ENCODE data around the gene MTRF1L. TPM values are rescaled to one million over a fixed set of nuclear protein-coding genes. Genes with fewer than 3 reads are reported as not detected.
"Not testable (repeated sequence)": the region's sequence is repeated elsewhere in the genome, so short reads cannot be mapped to it uniquely, and the experiment has no call there.

The MTRF1L gene
- total RNA-seq, 1 experiment from 2014 or later = 29.0 TPM

- DNase-seq (ENCODE audit: low read depth, low spot score) = no peak
- in situ Hi-C loops (cut with HindIII; ENCODE audit: low pct_unique_long_range_greater_than_20kb, low sequenced_read_pairs) = no loop called here
Measured at GRCh38 chr6:152980656-152981055, 21.9 kb downstream of the MTRF1L start.

- in situ Hi-C loops (cut with HindIII; ENCODE audit: low pct_unique_long_range_greater_than_20kb, low sequenced_read_pairs) = no loop called here
- no peak for DNase-seq (ENCODE audit: low read depth, low spot score)
Measured at GRCh38 chr6:152979116-152979515, 23.4 kb downstream of the MTRF1L start.

DNA sequence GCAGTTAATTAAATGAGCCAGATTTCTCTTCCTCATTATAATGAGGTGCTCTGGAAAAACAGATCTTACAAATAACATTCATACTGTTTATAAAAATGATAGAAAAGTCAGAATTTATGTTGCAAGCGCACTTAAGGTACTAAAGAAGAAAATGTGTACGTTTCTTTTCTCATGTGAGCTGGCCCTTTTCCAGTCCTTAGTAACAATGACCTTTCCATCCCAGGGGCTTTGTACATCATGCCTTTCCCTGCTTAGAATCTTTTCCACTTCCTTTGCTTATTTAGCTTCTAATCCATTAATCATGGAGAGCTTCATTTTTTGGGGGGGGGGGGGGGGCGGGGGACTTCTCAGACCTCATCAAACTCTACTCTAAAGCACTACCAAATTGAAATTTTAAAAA lies 24.5 kb downstream of the MTRF1L start:
- DNase-seq (ENCODE audit: low read depth, low spot score) = no peak
- in situ Hi-C loops (cut with HindIII; ENCODE audit: low pct_unique_long_range_greater_than_20kb, low sequenced_read_pairs) = no loop called here

DNA sequence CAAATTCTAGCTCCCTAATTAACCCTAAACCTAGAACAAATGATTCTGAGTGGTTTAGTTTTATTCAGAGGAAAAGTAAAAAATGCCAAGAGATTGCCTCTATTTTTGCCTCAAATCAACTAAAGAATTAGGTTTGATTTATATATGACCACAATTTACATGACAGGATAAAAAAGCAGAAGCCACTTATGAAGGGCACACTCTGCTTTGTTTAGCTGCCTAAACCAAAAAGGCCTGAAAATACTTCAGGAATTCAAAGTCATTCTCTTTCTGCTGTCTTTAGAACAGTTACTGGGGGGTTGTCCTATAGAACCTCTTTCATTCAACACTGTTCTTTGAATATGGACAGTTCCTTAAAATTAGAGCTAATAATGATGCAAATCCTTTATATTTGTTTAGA lies 25.0 kb downstream of the MTRF1L start:
- DNase-seq (ENCODE audit: low read depth, low spot score) = no peak
- in situ Hi-C loops (cut with HindIII; ENCODE audit: low pct_unique_long_range_greater_than_20kb, low sequenced_read_pairs) = no loop called here

GRCh38 chr6:152976749-152977148 lies 25.8 kb downstream of the MTRF1L start:
- DNase-seq (ENCODE audit: low read depth, low spot score) = peak; percentile 47
- in situ Hi-C loops (cut with HindIII; ENCODE audit: low pct_unique_long_range_greater_than_20kb, low sequenced_read_pairs) = no loop called here

DNA sequence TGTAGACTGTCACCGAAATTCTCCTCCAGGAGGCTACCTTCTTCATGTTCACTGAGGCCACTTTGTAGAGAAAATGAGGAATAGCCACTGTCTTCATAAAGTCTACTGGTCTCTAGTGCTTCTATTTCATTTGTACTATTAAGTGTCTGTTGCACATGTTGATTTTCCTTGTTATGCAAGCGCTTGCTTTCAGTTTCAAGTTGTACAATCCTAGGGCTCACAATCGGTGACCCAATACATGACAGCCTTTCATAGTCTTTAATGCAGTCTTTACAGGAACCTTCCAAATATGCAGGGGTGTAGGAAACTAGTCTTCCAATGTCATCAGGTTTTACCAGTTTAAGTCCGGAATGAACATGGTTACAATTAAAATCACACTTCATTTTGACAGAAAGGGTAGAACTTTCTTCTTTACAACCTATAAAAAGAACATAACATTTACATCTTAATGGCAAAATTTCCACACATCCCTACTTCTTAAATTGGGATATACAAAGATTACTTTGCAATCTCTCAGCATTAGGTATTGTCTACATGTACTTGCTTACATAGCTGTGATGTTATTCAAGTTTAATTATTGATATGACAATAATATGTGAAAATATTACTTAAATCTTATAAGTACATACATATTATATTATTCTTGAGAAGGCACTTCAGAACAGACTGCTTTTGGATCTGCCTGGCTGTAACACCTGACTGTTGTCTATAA lies 27.1 kb downstream of the MTRF1L start:
- in situ Hi-C loops (cut with HindIII; ENCODE audit: low pct_unique_long_range_greater_than_20kb, low sequenced_read_pairs) = no loop called here

GRCh38 chr6:152973916-152974315 lies 28.6 kb downstream of the MTRF1L start:
- in situ Hi-C loops (cut with HindIII; ENCODE audit: low pct_unique_long_range_greater_than_20kb, low sequenced_read_pairs) = no loop called here
- no peak for DNase-seq (ENCODE audit: low read depth, low spot score)

More for the DNA sequence above, 27.1 kb downstream of the MTRF1L start:
- DNase-seq (ENCODE audit: low read depth, low spot score) = no peak

- in situ Hi-C loops (cut with HindIII; ENCODE audit: low pct_unique_long_range_greater_than_20kb, low sequenced_read_pairs) = no loop called here
- no peak for DNase-seq (ENCODE audit: low read depth, low spot score)
Measured at GRCh38 chr6:152969688-152970418, 32.7 kb downstream of the MTRF1L start.

- DNase-seq (ENCODE audit: low read depth, low spot score); in situ Hi-C loops (cut with HindIII; ENCODE audit: low pct_unique_long_range_greater_than_20kb, low sequenced_read_pairs): not testable (repeated sequence)
Measured at GRCh38 chr6:152966168-152966894, 36.2 kb downstream of the MTRF1L start.

DNA sequence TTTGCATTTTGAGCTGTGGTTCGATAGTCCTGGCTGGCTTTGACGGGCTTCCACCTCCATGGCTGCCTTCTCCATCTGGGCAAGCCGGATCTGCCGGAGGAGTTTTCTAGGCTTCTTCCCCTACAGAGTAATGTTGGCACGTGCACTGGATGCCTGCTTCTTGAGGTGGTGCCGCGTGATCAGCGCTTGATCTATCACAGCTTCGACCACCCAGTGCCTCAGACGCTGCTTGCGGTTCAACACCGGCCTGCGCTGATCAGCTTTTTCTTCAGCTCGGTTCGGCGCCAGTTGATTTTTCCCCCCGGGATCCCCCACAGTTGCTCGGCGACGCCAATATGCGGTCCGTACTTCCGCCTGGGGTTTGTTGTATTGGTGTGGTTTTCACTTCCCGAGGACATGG lies 43.2 kb downstream of the MTRF1L start:
- no peak for DNase-seq (ENCODE audit: low read depth, low spot score)
- in situ Hi-C loops (cut with HindIII; ENCODE audit: low pct_unique_long_range_greater_than_20kb, low sequenced_read_pairs) = no loop called here

GRCh38 chr6:152957796-152958195 lies 44.7 kb downstream of the MTRF1L start:
- in situ Hi-C loops (cut with HindIII; ENCODE audit: low pct_unique_long_range_greater_than_20kb, low sequenced_read_pairs) = no loop called here
- DNase-seq (ENCODE audit: low read depth, low spot score) = no peak

GRCh38 chr6:152954443-152954842 lies 48.1 kb downstream of the MTRF1L start:
- in situ Hi-C loops (cut with HindIII; ENCODE audit: low pct_unique_long_range_greater_than_20kb, low sequenced_read_pairs) = no loop called here

DNA sequence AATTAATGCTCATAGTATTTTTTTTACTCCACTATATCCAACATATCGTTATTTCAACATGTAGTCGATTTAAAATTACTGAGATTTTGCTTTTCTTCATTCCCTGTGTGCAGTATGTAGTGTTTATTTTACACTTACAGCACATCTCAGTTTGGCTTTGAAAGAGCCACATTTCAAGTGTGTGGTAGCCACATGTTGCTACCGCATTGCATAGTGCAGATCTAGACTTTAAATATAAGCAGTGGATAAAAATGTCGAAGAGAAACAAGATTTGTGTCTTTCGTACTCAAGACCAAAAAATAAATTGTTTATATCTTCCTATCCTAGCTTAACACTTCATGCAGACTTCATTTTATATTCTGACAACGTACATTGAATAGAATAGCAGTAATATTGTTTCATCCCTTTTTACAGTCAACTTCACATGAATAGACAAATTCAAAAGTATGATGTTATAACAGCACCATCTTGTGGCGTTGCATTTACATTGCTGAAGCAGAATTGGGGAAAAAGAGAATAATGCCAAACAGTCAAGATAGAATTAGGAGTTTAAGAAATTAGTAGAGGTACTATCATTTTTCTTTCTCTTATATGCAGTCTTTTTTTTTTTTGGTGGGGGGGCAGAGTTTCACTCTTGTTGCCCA lies 49.5 kb downstream of the MTRF1L start:
- peak; percentile 75 for DNase-seq (ENCODE audit: low read depth, low spot score)
- in situ Hi-C loops (cut with HindIII; ENCODE audit: low pct_unique_long_range_greater_than_20kb, low sequenced_read_pairs) = no loop called here

More at GRCh38 chr6:152954443-152954842, 48.1 kb downstream of the MTRF1L start:
- peak; percentile 20 for DNase-seq (ENCODE audit: low read depth, low spot score)

DNA sequence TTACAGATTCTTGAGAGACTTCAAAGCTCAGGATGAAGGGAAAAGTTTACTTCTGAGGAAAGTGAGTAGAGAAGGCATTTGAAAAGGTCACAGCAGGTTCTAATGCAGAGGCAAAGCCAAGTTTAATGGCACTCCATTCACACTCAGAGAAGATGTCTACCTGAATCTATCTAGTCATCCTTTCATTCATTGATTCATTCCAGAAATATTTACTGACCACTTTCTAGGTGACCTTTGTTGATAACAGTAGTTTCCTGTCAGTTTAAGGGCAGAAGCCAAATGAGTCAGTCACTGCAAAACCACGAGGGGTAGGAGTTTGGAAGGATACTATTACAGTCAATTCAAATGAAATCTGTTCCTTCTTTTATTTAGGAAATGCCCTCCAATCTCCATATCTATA lies 50.5 kb downstream of the MTRF1L start:
- DNase-seq (ENCODE audit: low read depth, low spot score) = peak; percentile 90
- in situ Hi-C loops (cut with HindIII; ENCODE audit: low pct_unique_long_range_greater_than_20kb, low sequenced_read_pairs) = no loop called here

GRCh38 chr6:152950240-152950639 lies 52.3 kb downstream of the MTRF1L start:
- in situ Hi-C loops (cut with HindIII; ENCODE audit: low pct_unique_long_range_greater_than_20kb, low sequenced_read_pairs) = no loop called here
- no peak for DNase-seq (ENCODE audit: low read depth, low spot score)

- peak; percentile 78 for DNase-seq (ENCODE audit: low read depth, low spot score)
- in situ Hi-C loops (cut with HindIII; ENCODE audit: low pct_unique_long_range_greater_than_20kb, low sequenced_read_pairs) = no loop called here
Measured at GRCh38 chr6:152948150-152948768, 54.2 kb downstream of the MTRF1L start.

- in situ Hi-C loops (cut with HindIII; ENCODE audit: low pct_unique_long_range_greater_than_20kb, low sequenced_read_pairs) = no loop called here
- DNase-seq (ENCODE audit: low read depth, low spot score) = no peak
Measured at GRCh38 chr6:152946995-152947394, 55.5 kb downstream of the MTRF1L start.

GRCh38 chr6:152946484-152946883 lies 56.0 kb downstream of the MTRF1L start:
- DNase-seq (ENCODE audit: low read depth, low spot score) = no peak
- in situ Hi-C loops (cut with HindIII; ENCODE audit: low pct_unique_long_range_greater_than_20kb, low sequenced_read_pairs) = no loop called here

Data from SK-MEL-5 (cell line).